ENCODE results near the gene SAPCD2. TPM values are rescaled to one million over a fixed set of nuclear protein-coding genes. Genes with fewer than 3 reads are reported as not detected.

The SAPCD2 gene
- polyA plus RNA-seq, 3 donors = 0.03 to 3.1 (median 1.7) TPM

DNA sequence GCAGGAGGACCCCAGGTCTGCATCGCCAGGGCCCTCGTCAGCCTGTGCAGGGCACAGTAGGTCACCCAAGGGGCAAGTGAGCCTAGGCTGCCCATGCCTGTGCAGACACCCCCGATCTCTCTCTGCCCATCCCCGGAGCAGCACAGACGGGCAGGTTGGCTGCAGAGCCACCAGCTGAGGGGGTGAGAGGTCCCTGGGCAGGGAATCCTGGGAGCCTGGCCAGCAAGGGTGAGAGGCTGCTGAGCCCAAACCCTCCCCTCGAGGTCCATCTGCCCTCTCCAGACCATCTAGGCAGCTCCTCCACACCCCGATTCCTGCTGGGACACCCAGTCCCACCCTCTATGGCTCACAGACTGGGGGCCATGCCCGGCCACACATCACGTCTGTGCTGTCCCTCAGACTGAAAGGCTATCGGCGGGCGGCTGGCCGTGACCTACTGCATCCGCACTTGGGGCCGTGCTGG is 46.9 kb upstream of the SAPCD2 start:
- DNase-seq = no peak

DNA sequence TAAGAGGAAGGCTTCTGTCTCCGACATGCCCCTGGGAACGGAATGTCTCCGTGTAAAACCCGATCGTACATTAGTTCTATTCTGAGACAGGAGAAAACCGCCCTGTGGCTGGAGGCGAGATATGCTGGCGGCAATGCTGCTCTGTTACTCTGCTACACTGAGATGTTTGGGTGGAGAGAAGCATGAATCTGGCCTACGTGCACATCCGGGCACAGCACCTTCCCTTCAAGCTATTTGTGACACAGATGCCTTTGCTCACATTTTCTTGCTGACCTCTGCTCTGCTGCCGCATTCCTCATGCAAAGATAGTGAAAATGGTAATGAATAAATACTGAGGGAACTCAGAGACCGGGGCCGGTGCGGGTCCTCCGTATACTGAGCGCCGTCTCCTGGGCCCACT is 46.4 kb upstream of the SAPCD2 start:
- H3K36me3 Mint-ChIP-seq = peaks cover 3 to 8% of the 10 kb centered on the region in 2 donors
- Histone ChIP-seq H3K4me2 (replicated peaks; ENCODE audit: extremely low read depth, low read length, poor library complexity, severe bottlenecking) (no peak overlapping the region), H3K27ac (ENCODE audit: low read depth in 1 of 2, low read length in 2 of 2) (no peak overlapping the region), H3K9me3 (replicated peaks in 1 of 2; ENCODE audit: control insufficient read depth in 1 of 2, insufficient read depth in 1 of 2, low read length in 2 of 2) (no peaks in the 10 kb centered on the region), H3K4me1 (ENCODE audit: control insufficient read depth in 1 of 2, insufficient read depth in 2 of 2, low read length in 2 of 2) (peaks cover 15 to 17% of the 10 kb centered on the region in 2 donors), H2AFZ (ENCODE audit: insufficient read depth, low read depth, low read length, poor library complexity, severe bottlenecking) (no peak overlapping the region), H3K4me3 (replicated peaks in 1 of 3; ENCODE audit: low read depth in 2 of 3, low read length in 3 of 3) (no peak overlapping the region), H3K79me2 (ENCODE audit: insufficient read depth, low read length) (no peaks in the 10 kb centered on the region), H3K36me3 (replicated peaks in 1 of 2; ENCODE audit: control insufficient read depth in 1 of 2, insufficient read depth in 2 of 2, low read length in 2 of 2) (peaks cover 13 to 15% of the 10 kb centered on the region in 2 donors), H3K27me3 (ENCODE audit: control insufficient read depth in 2 of 2, insufficient read depth in 2 of 2, low read length in 2 of 2) (peaks cover 0 to 3% of the 10 kb centered on the region in 2 donors), H4K20me1 (ENCODE audit: insufficient read depth, low read length) (peaks cover 14% of the 10 kb centered on the region), H3K9ac (ENCODE audit: insufficient read depth, low read length, poor library complexity, severe bottlenecking) (no peak overlapping the region)
- peaks cover 3 to 9% (median 6%) of the 10 kb centered on the region in 3 donors for H3K27me3 Mint-ChIP-seq (ENCODE audit: low read depth in 3 of 3)
- no peak overlapping the region for H3K4me3 Mint-ChIP-seq
- H3K9me3 Mint-ChIP-seq = peaks cover 0 to 3% (median 0%) of the 10 kb centered on the region in 7 donors
- WGBS (ENCODE audit: insufficient coverage) = 92% methylated on average over 7 of the region's 17 CpGs
- peaks cover 12% of the 10 kb centered on the region for H3K4me1 Mint-ChIP-seq
- no peak for TF ChIP-seq CTCF (IDR thresholded peaks at IDR 0.05)
- H3K27ac Mint-ChIP-seq = no peak overlapping the region
- intact Hi-C loops (cut with micrococcal nuclease) = loop anchor here in 1 of 2 donors (5.0 kb wide), 2 partner anchors 66 to 111 kb away; partner anchors contain the start of genes CYSRT1 and RNF224
- DNase-seq = no peak

More for the DNA sequence above, 46.9 kb upstream of the SAPCD2 start:
- no peak overlapping the region for H3K4me2 ChIP-seq (replicated peaks; ENCODE audit: extremely low read depth, low read length, poor library complexity, severe bottlenecking)
- H3K4me1 ChIP-seq (ENCODE audit: control insufficient read depth in 1 of 2, insufficient read depth in 2 of 2, low read length in 2 of 2) = peaks cover 15 to 17% of the 10 kb centered on the region in 2 donors
- no peak overlapping the region for H3K4me3 ChIP-seq (replicated peaks in 1 of 3; ENCODE audit: low read depth in 2 of 3, low read length in 3 of 3)
- no peak overlapping the region for H3K4me3 Mint-ChIP-seq
- H3K27ac ChIP-seq (ENCODE audit: low read depth in 1 of 2, low read length in 2 of 2) = no peak overlapping the region
- intact Hi-C loops (cut with micrococcal nuclease) = loop anchor here in 1 of 2 donors (5.0 kb wide), 2 partner anchors 65 to 110 kb away; partner anchors contain the start of genes CYSRT1 and RNF224
- H3K27ac Mint-ChIP-seq = no peak overlapping the region
- peaks cover 0 to 3% of the 10 kb centered on the region in 2 donors for H3K27me3 ChIP-seq (ENCODE audit: control insufficient read depth in 2 of 2, insufficient read depth in 2 of 2, low read length in 2 of 2)
- H3K9me3 ChIP-seq (replicated peaks in 1 of 2; ENCODE audit: control insufficient read depth in 1 of 2, insufficient read depth in 1 of 2, low read length in 2 of 2) = no peaks in the 10 kb centered on the region
- peaks cover 13% of the 10 kb centered on the region for H4K20me1 ChIP-seq (ENCODE audit: insufficient read depth, low read length)
- H3K27me3 Mint-ChIP-seq (ENCODE audit: low read depth in 3 of 3) = peaks cover 3 to 9% (median 6%) of the 10 kb centered on the region in 3 donors
- 91% methylated on average over 8 of the region's 15 CpGs for WGBS (ENCODE audit: insufficient coverage)
- no peak overlapping the region for H3K9ac ChIP-seq (ENCODE audit: insufficient read depth, low read length, poor library complexity, severe bottlenecking)
- no peak for TF ChIP-seq CTCF (IDR thresholded peaks at IDR 0.05)
- peaks cover 3 to 6% of the 10 kb centered on the region in 2 donors for H3K36me3 Mint-ChIP-seq
- no peak overlapping the region for H2AFZ ChIP-seq (ENCODE audit: insufficient read depth, low read depth, low read length, poor library complexity, severe bottlenecking)
- H3K36me3 ChIP-seq (replicated peaks in 1 of 2; ENCODE audit: control insufficient read depth in 1 of 2, insufficient read depth in 2 of 2, low read length in 2 of 2) = peaks cover 8 to 9% of the 10 kb centered on the region in 2 donors
- H3K4me1 Mint-ChIP-seq = peaks cover 12% of the 10 kb centered on the region
- H3K79me2 ChIP-seq (ENCODE audit: insufficient read depth, low read length) = no peaks in the 10 kb centered on the region
- peaks cover 0 to 3% (median 0%) of the 10 kb centered on the region in 7 donors for H3K9me3 Mint-ChIP-seq

Data from CD14-positive monocyte (primary cell).